ENCODE data around the gene LIN52. TPM values are rescaled to one million over a fixed set of nuclear protein-coding genes. Genes with fewer than 3 reads are reported as not detected.

LIN52 gene
- total RNA-seq, 1 donor from 2014 or later: 15.6 TPM

- intact Hi-C loops (cut with micrococcal nuclease): no loop called here
Observed at GRCh38 chr14:74176400-74176793, 91.6 kb downstream of the LIN52 start.

GRCh38 chr14:74179856-74180255, 95.1 kb downstream of the LIN52 start:
- intact Hi-C loops (cut with micrococcal nuclease): no loop called here

GRCh38 chr14:74190927-74191575, 106.3 kb downstream of the LIN52 start:
- intact Hi-C loops (cut with micrococcal nuclease): no loop called here

- intact Hi-C loops (cut with micrococcal nuclease): no loop called here
Observed at GRCh38 chr14:74194506-74195274, 109.9 kb downstream of the LIN52 start.

- intact Hi-C loops (cut with micrococcal nuclease): no loop called here
Observed at GRCh38 chr14:74195623-74196022, 110.9 kb downstream of the LIN52 start.

- intact Hi-C loops (cut with micrococcal nuclease): no loop called here
Observed at GRCh38 chr14:74198441-74199234, 113.9 kb downstream of the LIN52 start.

GRCh38 chr14:74202113-74202512, 117.4 kb downstream of the LIN52 start:
- intact Hi-C loops (cut with micrococcal nuclease): no loop called here

- intact Hi-C loops (cut with micrococcal nuclease): no loop called here
Observed at GRCh38 chr14:74203639-74204038, 118.9 kb downstream of the LIN52 start.

GRCh38 chr14:74204491-74204890, 119.7 kb downstream of the LIN52 start:
- intact Hi-C loops (cut with micrococcal nuclease): no loop called here

GRCh38 chr14:74205882-74206281, 121.1 kb downstream of the LIN52 start:
- intact Hi-C loops (cut with micrococcal nuclease): no loop called here

- intact Hi-C loops (cut with micrococcal nuclease): no loop called here
Observed at GRCh38 chr14:74207943-74208342, 123.2 kb downstream of the LIN52 start.

- intact Hi-C loops (cut with micrococcal nuclease): no loop called here
Observed at GRCh38 chr14:74208642-74209041, 123.9 kb downstream of the LIN52 start.

GRCh38 chr14:74211945-74212580, 127.3 kb downstream of the LIN52 start:
- intact Hi-C loops (cut with micrococcal nuclease): no loop called here

GRCh38 chr14:74213907-74214803, 129.4 kb downstream of the LIN52 start:
- intact Hi-C loops (cut with micrococcal nuclease): no loop called here

GRCh38 chr14:74216671-74217070, 131.9 kb downstream of the LIN52 start:
- intact Hi-C loops (cut with micrococcal nuclease): loop anchor here (5.0 kb wide), 1 partner anchor 41 kb away; no protein-coding TSS in a partner anchor

- intact Hi-C loops (cut with micrococcal nuclease): loop anchor here (5.0 kb wide), 1 partner anchor 39 kb away; no protein-coding TSS in a partner anchor
Observed at GRCh38 chr14:74217672-74218448, 133.1 kb downstream of the LIN52 start.

GRCh38 chr14:74218462-74218861, 133.7 kb downstream of the LIN52 start:
- intact Hi-C loops (cut with micrococcal nuclease): loop anchor here (5.0 kb wide), 1 partner anchor 39 kb away; no protein-coding TSS in a partner anchor

- intact Hi-C loops (cut with micrococcal nuclease): loop anchor here (5.0 kb wide), 1 partner anchor 38 kb away; no protein-coding TSS in a partner anchor
Observed at GRCh38 chr14:74219277-74220205, 134.8 kb downstream of the LIN52 start.

Data from T-helper 2 cell treated with Interferon-gamma antibody and Interleukin-4, amounts not matched to agents 100 ng/mL and 5 ng/mL, for 36 hours (primary cell).